Measurements from ENCODE around the gene DPP10.

The DPP10 gene

DNA sequence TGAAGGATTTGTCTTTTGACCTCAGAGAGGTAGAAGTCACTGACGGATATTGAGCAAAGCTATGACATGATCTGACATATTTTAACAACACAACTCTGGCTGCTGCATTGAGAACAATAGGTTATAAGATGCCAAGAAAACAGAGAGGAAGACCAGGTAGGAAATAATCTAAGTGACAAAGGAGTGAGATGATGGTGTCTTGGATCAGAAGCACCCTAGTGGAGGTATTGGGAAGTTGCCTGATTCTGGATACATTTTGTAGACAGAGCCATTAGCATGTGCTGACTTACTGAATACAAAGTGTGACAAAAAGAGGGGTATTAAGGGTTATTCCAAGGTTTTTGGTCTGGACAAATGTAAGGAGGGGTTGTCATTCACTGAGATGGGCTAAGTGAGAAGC lies 1438.1 kb downstream of the DPP10 start:
- no peaks in the 10 kb centered on the region for H3K9me3 ChIP-seq (ENCODE audit: control insufficient read depth, insufficient read depth, low read depth, low read length)
- H3K36me3 ChIP-seq (ENCODE audit: control insufficient read depth in 2 of 2, insufficient read depth in 1 of 2, low read length in 2 of 2): no peaks in the 10 kb centered on the region
- ChIA-PET POLR2A (no interaction called here), CTCF (no interaction called here)
- no peak for TF ChIP-seq ZNF558 (tag by site-specific recombination; IDR thresholded peaks at IDR 0.05)
- TF ChIP-seq ATF2 (tag by site-specific recombination; IDR thresholded peaks at IDR 0.05; ENCODE audit: low read depth): no peak
- no peak for TF ChIP-seq ZNF791 (tag by site-specific recombination; IDR thresholded peaks at IDR 0.05)
- no peak for TF ChIP-seq ZNF112 (tag by site-specific recombination; IDR thresholded peaks at IDR 0.05)
- no peak for TF ChIP-seq ZBTB7A (tag by site-specific recombination; IDR thresholded peaks at IDR 0.05; ENCODE audit: low read depth)
- TF ChIP-seq BCL11B (tag by site-specific recombination; IDR thresholded peaks at IDR 0.05; ENCODE audit: low read depth): no peak
- no peak for TF ChIP-seq ZNF19 (tag by site-specific recombination; IDR thresholded peaks at IDR 0.05; ENCODE audit: low read depth)
- TF ChIP-seq, protein P1, sequence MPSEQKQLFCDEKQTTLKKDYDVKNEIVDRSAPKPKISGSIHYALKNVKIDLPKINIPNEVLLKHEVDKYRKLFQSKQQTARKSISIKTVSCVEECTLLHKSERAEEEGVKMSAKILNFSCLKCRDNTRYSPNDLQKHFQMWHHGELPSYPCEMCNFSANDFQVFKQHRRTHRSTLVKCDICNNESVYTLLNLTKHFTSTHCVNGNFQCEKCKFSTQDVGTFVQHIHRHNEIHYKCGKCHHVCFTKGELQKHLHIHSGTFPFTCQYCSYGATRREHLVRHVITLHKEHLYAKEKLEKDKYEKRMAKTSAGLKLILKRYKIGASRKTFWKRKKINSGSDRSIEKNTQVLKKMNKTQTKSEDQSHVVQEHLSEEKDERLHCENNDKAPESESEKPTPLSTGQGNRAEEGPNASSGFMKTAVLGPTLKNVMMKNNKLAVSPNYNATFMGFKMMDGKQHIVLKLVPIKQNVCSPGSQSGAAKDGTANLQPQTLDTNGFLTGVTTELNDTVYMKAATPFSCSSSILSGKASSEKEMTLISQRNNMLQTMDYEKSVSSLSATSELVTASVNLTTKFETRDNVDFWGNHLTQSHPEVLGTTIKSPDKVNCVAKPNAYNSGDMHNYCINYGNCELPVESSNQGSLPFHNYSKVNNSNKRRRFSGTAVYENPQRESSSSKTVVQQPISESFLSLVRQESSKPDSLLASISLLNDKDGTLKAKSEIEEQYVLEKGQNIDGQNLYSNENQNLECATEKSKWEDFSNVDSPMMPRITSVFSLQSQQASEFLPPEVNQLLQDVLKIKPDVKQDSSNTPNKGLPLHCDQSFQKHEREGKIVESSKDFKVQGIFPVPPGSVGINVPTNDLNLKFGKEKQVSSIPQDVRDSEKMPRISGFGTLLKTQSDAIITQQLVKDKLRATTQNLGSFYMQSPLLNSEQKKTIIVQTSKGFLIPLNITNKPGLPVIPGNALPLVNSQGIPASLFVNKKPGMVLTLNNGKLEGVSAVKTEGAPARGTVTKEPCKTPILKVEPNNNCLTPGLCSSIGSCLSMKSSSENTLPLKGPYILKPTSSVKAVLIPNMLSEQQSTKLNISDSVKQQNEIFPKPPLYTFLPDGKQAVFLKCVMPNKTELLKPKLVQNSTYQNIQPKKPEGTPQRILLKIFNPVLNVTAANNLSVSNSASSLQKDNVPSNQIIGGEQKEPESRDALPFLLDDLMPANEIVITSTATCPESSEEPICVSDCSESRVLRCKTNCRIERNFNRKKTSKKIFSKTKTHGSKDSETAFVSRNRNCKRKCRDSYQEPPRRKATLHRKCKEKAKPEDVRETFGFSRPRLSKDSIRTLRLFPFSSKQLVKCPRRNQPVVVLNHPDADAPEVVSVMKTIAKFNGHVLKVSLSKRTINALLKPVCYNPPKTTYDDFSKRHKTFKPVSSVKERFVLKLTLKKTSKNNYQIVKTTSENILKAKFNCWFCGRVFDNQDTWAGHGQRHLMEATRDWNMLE (tag by site-specific recombination; conservative IDR thresholded peaks at IDR 0.05; ENCODE audit: low read depth): no peak
- no peak for TF ChIP-seq ZNF16 (tag by site-specific recombination; IDR thresholded peaks at IDR 0.05; ENCODE audit: low read depth)
- TF ChIP-seq, protein P2, sequence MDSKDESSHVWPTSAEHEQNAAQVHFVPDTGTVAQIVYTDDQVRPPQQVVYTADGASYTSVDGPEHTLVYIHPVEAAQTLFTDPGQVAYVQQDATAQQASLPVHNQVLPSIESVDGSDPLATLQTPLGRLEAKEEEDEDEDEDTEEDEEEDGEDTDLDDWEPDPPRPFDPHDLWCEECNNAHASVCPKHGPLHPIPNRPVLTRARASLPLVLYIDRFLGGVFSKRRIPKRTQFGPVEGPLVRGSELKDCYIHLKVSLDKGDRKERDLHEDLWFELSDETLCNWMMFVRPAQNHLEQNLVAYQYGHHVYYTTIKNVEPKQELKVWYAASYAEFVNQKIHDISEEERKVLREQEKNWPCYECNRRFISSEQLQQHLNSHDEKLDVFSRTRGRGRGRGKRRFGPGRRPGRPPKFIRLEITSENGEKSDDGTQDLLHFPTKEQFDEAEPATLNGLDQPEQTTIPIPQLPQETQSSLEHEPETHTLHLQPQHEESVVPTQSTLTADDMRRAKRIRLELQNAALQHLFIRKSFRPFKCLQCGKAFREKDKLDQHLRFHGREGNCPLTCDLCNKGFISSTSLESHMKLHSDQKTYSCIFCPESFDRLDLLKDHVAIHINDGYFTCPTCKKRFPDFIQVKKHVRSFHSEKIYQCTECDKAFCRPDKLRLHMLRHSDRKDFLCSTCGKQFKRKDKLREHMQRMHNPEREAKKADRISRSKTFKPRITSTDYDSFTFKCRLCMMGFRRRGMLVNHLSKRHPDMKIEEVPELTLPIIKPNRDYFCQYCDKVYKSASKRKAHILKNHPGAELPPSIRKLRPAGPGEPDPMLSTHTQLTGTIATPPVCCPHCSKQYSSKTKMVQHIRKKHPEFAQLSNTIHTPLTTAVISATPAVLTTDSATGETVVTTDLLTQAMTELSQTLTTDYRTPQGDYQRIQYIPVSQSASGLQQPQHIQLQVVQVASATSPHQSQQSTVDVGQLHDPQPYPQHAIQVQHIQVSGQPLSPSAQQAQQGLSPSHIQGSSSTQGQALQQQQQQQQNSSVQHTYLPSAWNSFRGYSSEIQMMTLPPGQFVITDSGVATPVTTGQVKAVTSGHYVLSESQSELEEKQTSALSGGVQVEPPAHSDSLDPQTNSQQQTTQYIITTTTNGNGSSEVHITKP (tag by site-specific recombination; IDR thresholded peaks at IDR 0.05): no peak
- no peak for TF ChIP-seq ZNF555 (tag by site-specific recombination; conservative IDR thresholded peaks at IDR 0.05)
- H3K4me3 ChIP-seq (ENCODE audit: low read depth, low read length): no peak overlapping the region
- H3K27ac ChIP-seq (ENCODE audit: extremely low read depth, low read depth, low read length): no peak overlapping the region
- no peaks in the 10 kb centered on the region for H3K4me1 ChIP-seq (ENCODE audit: control insufficient read depth, insufficient read depth, low read length)

DNA sequence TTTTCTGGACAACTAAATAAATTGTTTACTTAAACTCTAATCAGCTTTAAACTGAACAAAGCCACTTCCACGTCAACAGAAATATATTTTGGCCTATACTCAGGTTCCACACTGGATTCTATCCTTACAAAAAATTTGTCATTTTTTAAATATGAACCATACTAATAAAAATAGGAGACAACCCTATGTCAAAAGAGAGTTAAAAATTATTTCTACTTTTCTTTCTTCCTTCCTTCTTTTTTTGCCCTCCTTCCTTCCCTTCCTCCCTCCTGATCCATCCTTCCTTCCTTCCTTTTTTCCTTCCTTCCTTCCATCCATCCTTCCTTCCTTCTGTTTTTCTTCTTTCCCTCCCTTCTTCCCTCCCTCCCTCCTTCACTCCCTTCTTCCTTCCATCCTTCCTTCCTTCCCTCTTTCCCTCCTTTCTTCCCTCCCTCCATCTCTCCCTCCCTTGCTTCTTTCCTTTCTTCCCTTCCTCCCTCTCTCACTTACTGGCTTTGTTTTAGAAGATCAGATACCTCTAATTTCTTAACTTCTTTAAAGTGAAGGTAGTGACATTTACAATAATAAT lies 1444.9 kb downstream of the DPP10 start:
- H3K9me3 ChIP-seq (ENCODE audit: control insufficient read depth, insufficient read depth, low read depth, low read length): no peaks in the 10 kb centered on the region
- H3K4me1 ChIP-seq (ENCODE audit: control insufficient read depth, insufficient read depth, low read length): no peaks in the 10 kb centered on the region
- H3K27ac ChIP-seq (ENCODE audit: extremely low read depth, low read depth, low read length): no peak overlapping the region
- ChIA-PET POLR2A (no interaction called here), CTCF (no interaction called here)
- H3K4me3 ChIP-seq (ENCODE audit: low read depth, low read length): no peak overlapping the region
- TF ChIP-seq ZNF366 (tag by site-specific recombination; conservative IDR thresholded peaks at IDR 0.05): peak; percentile 64; the same call in 1 of the 2 replicates
- TF ChIP-seq ZNF416 (tag by site-specific recombination; IDR thresholded peaks at IDR 0.05): no peak
- no peak for TF ChIP-seq ZNF354C (tag by site-specific recombination; IDR thresholded peaks at IDR 0.05; ENCODE audit: borderline replicate concordance, low read depth)
- no peaks in the 10 kb centered on the region for H3K36me3 ChIP-seq (ENCODE audit: control insufficient read depth in 2 of 2, insufficient read depth in 1 of 2, low read length in 2 of 2)
